GM19467 (cell line): ENCODE measurements around the gene ZNF618.

ENCODE experiments used
- ATAC-seq: cut with Tn5 transposase; IDR thresholded peaks from one replicate; pipeline ENCODE4 v1.9.1; 2021; ENCODE audit warnings: mild to moderate bottlenecking, moderate library complexity; ENCODE audit not compliant: unreplicated experiment

Gene ZNF618

DNA sequence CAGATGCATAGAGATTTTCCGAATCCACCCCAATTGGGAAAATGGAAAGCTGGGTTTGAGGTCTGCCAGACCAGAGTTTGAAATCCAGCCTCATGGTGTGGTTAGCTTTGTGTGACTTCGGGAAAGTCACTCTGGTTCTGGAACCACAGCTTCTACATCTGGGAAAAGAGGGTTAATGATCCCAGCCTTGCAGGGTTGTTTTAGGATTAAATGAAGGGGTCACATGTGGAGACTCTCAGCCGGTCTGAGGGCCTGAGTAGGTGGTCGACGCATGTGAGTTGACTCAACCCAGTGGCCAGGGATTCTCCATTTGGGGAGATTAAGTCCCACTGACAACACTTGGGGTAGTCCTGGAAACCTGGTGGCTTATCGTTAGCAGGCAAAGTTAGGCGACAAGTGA, 6.1 kb downstream of the ZNF618 start:
- no peak for ATAC-seq

DNA sequence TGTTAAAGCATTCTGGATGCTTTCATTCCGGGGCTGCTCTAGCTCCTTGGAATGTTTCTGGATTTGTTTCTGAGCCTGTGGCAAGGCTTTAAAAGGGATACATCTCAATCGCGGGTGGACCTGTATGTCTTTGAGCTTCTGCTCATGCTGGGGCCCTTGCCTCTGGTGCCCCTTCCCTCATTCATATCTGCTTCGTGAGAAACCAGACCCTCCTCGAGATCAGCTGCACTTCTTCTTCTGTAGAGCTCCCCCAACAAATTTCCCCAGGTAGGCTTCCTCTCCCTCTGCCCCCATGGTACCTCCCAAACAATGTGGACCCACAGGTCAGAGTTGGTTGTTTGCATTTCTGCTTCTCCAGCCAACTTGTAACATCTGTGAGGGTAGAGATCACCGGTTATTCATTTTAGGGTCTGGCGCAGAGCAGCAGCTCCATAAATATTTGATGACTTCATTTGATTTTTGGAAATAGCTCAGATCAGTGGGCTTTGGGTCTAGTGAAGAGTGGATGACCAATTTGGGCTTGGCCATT, 6.6 kb downstream of the ZNF618 start:
- no peak for ATAC-seq

DNA sequence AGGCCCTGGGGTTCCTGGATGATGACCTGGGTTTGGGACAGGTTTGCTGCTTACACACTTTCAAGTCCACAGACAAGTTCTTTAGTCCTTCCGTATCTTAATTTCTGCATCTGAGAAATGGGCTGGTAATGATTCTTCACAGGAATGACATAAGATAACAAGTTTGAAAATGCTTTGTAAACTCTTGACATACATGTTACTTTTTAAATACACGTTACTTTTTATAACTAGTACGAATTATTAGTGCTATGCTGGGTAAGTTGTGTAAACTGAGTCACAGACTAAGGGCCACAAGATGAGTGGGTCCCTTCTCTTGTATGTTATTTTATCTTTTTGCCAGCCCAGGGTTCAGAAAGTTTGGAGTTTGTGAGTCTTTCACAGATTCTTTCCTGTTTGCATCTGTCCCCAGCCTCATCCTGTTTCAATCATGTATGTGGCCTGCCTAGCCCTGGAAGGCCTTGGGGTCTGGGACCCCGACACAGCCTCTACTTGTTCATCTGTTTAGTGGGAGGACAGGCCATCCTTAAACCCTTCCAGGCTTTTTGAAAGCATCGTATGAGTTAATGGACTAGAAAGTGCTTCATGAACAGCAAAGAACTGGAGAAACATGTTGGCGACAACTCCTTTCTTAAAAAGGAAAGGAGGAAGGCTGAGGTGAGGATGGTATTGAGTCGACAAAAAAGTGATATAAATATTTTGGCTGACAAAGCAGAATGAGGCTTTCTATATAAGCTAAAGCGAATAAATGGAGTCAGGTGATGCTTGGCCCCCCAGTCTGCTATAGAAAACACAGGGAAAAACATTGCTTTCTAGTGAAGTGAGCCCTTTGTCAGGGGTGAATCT, 9.3 kb downstream of the ZNF618 start:
- ATAC-seq = no peak

GRCh38 chr9:113886026-113886369, 9.9 kb downstream of the ZNF618 start:
- no peak for ATAC-seq

GRCh38 chr9:113886466-113886865, 10.4 kb downstream of the ZNF618 start:
- ATAC-seq = no peak

GRCh38 chr9:113886933-113887332, 10.8 kb downstream of the ZNF618 start:
- no peak for ATAC-seq

DNA sequence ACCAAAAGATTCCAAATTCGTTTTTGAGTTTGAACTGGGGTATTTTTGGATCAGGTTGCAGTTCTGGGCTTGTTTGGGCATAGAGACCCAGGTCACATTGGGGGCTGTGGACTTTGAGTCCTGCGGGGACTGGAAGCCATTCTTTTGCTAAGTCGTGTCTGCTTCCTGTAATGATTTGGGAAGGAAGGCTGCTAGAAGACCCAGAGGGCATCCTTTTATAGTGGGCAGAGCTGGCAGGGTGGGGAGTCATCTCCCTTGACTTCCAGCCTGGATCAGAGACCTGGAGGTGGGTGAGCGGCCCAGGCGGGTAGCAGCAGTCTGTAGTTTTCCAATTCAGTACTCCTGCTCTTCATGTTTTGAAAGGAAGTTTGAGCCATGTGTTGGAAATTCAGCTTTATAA, 11.3 kb downstream of the ZNF618 start:
- no peak for ATAC-seq

- ATAC-seq = no peak
These were observed 12.2 kb downstream of the ZNF618 start for GRCh38 chr9:113888336-113888735.

GRCh38 chr9:113888976-113889375, 12.9 kb downstream of the ZNF618 start:
- ATAC-seq = no peak

- no peak for ATAC-seq
These were observed 14.6 kb downstream of the ZNF618 start for GRCh38 chr9:113890704-113891103.

- no peak for ATAC-seq
These were observed 16.9 kb downstream of the ZNF618 start for GRCh38 chr9:113892861-113893491.

- ATAC-seq = no peak
These were observed 18.1 kb downstream of the ZNF618 start for GRCh38 chr9:113894166-113894565.

DNA sequence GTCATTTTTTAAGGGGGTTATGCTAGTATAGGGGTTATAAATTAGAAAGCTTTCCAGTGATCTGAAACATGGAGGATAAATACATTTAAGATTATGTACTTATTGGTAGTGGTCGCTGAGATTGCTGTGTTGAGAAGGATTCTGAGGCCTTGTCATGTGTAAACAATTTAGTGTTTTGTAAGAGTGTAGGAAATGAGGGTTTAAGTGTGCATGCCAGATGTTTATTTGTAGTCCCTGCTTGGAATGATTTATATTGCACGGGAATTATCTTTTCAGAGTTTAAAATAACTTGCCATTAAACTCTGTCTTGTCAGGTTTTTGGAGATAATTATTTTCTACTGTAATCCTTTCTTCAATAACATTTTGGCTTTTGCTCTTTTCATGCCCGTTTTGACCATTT, 19.4 kb downstream of the ZNF618 start:
- ATAC-seq = no peak

DNA sequence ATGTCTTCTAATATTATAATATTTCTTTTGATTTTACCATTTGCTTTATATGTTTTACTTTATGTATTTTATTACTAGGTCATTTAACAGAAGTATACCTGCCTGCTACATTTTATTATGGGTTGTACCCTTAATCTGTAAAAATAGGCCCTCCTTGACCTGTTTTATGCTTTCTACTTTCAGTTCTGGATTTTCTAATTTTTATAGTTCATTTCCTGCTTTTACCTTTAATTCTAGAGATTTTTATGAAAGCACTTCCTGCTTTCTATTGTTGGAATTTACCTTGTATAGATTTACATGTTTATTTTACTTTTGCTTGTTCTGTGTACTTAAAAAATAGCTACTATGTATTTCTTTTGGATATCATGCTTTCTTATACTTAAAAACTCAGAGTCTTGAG, 20.6 kb downstream of the ZNF618 start:
- ATAC-seq = no peak

- no peak for ATAC-seq
These were observed 22.0 kb downstream of the ZNF618 start for GRCh38 chr9:113898151-113898550.

DNA sequence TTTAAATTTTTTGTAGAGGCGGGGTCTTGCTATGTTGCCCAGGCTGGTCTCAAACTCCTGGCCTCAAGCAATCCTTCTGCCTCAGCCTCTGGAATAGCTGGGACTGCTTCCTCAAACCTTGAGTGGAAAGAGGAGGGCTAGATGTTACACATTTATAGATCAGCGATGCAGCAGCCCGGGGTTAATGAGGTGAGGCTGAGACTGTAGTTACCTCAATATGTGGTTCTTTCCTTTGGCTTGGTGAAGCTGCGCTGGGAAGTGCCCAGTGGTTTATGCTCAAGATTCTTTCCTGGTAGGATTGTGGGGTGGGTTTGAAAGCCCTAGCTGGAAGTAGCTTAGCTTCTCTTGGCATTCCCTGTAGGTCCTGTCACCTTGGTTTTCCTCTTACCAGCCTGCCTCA, 22.5 kb downstream of the ZNF618 start:
- no peak for ATAC-seq

GRCh38 chr9:113899205-113899604, 23.1 kb downstream of the ZNF618 start:
- ATAC-seq = no peak

GRCh38 chr9:113901221-113901688, 25.1 kb downstream of the ZNF618 start:
- ATAC-seq = no peak

DNA sequence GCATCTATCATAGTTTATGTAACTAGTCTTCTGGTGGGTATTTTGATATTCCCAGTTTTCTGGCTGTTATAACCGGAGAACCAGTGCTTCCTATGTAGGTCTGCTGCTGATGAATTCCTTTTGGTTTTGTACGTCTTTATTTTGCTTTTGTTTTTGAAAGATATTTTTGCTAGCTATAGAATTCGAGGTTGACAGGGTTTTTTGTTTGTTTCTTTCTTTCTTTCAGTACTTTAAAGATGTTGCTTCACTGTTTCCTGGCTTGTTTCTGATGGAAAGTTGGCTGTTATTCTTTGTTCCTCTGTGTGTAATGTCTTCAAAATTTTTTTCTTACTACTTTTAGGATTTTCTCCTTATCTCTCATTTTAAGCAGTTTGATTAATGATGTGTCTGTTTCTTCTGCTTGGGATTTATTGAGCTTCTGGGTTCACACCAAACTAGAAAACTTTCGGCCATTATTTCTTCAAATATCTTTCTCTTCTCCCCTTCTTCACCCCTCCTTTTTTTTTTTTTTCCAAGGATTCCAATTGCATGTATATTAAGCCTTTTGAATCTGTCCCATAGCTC, 27.5 kb downstream of the ZNF618 start:
- no peak for ATAC-seq

GRCh38 chr9:113906411-113907110, 30.5 kb downstream of the ZNF618 start:
- no peak for ATAC-seq

GRCh38 chr9:113907282-113907681, 31.2 kb downstream of the ZNF618 start:
- no peak for ATAC-seq
